ENCODE results near the gene MED13L.

GRCh38 chr12:116241157-116241759 is 36.2 kb downstream of the MED13L start:
- TF ChIP-seq, protein P1, sequence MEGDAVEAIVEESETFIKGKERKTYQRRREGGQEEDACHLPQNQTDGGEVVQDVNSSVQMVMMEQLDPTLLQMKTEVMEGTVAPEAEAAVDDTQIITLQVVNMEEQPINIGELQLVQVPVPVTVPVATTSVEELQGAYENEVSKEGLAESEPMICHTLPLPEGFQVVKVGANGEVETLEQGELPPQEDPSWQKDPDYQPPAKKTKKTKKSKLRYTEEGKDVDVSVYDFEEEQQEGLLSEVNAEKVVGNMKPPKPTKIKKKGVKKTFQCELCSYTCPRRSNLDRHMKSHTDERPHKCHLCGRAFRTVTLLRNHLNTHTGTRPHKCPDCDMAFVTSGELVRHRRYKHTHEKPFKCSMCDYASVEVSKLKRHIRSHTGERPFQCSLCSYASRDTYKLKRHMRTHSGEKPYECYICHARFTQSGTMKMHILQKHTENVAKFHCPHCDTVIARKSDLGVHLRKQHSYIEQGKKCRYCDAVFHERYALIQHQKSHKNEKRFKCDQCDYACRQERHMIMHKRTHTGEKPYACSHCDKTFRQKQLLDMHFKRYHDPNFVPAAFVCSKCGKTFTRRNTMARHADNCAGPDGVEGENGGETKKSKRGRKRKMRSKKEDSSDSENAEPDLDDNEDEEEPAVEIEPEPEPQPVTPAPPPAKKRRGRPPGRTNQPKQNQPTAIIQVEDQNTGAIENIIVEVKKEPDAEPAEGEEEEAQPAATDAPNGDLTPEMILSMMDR (conservative IDR thresholded peaks at IDR 0.05 in 1 of 2, IDR thresholded peaks at IDR 0.05 in 1 of 2; ENCODE audit: extremely low read depth in 1 of 2, insufficient read depth in 1 of 2, low read depth in 1 of 2, low read length in 2 of 2), result no peak
- no peak for TF ChIP-seq EZH2 (IDR thresholded peaks at IDR 0.05; ENCODE audit: borderline replicate concordance, low read length)
